ENCODE results near the gene DLG1. TPM values are rescaled to one million over a fixed set of nuclear protein-coding genes. Genes with fewer than 3 reads are reported as not detected.
A peak's percentile ranks its signal among the peaks of the same experiment; 100 is the strongest.

The DLG1 gene
- total RNA-seq, 2 donors from 2014 or later: 70.3 to 70.8 TPM

- Mint-ChIP-seq H3K4me1 (ENCODE audit: low read depth) (peaks cover 56% of the 10 kb centered on the region), H3K36me3 (ENCODE audit: insufficient read depth in 2 of 2) (peaks cover 14 to 36% of the 10 kb centered on the region in 2 donors), H3K27ac (peak overlapping the region; percentile 44), H3K27me3 (ENCODE audit: low read depth) (no peaks in the 10 kb centered on the region), H3K4me3 (peak overlapping the region; percentile 13 to 41), H3K9me3 (peaks cover 3 to 9% of the 10 kb centered on the region in 2 donors)
- no peak for DNase-seq
- peak; percentile 50 to 63 for ATAC-seq (replicated peaks in 1 of 2)
Measured at GRCh38 chr3:197253238-197253947, 45.0 kb downstream of the DLG1 start.

GRCh38 chr3:197249542-197249941 is 48.9 kb downstream of the DLG1 start:
- no peak overlapping the region for H3K4me3 Mint-ChIP-seq
- ATAC-seq (replicated peaks in 1 of 2): no peak
- H3K36me3 Mint-ChIP-seq (ENCODE audit: insufficient read depth in 2 of 2): peaks cover 28 to 59% of the 10 kb centered on the region in 2 donors
- peaks cover 13 to 16% of the 10 kb centered on the region in 2 donors for H3K9me3 Mint-ChIP-seq
- H3K27ac Mint-ChIP-seq: no peak overlapping the region
- peaks cover 33% of the 10 kb centered on the region for H3K4me1 Mint-ChIP-seq (ENCODE audit: low read depth)
- DNase-seq: no peak
- H3K27me3 Mint-ChIP-seq (ENCODE audit: low read depth): no peaks in the 10 kb centered on the region

GRCh38 chr3:197248341-197248740 is 50.1 kb downstream of the DLG1 start:
- H3K27ac Mint-ChIP-seq: no peak overlapping the region
- ATAC-seq (replicated peaks in 1 of 2) (no peak), DNase-seq (no peak)
- peaks cover 17 to 19% of the 10 kb centered on the region in 2 donors for H3K9me3 Mint-ChIP-seq
- H3K4me1 Mint-ChIP-seq (ENCODE audit: low read depth): peaks cover 21% of the 10 kb centered on the region
- peaks cover 37 to 71% of the 10 kb centered on the region in 2 donors for H3K36me3 Mint-ChIP-seq (ENCODE audit: insufficient read depth in 2 of 2)
- no peaks in the 10 kb centered on the region for H3K27me3 Mint-ChIP-seq (ENCODE audit: low read depth)
- no peak overlapping the region for H3K4me3 Mint-ChIP-seq

- Mint-ChIP-seq H3K4me3 (no peak overlapping the region), H3K36me3 (ENCODE audit: insufficient read depth in 2 of 2) (peaks cover 49 to 73% of the 10 kb centered on the region in 2 donors), H3K27ac (no peak overlapping the region), H3K4me1 (ENCODE audit: low read depth) (peaks cover 12% of the 10 kb centered on the region), H3K9me3 (peaks cover 24 to 32% of the 10 kb centered on the region in 2 donors), H3K27me3 (ENCODE audit: low read depth) (no peaks in the 10 kb centered on the region)
- DNase-seq: no peak
- no peak for ATAC-seq (replicated peaks in 1 of 2)
Measured at GRCh38 chr3:197244751-197245150, 53.7 kb downstream of the DLG1 start.

- Mint-ChIP-seq H3K27me3 (ENCODE audit: low read depth) (no peaks in the 10 kb centered on the region), H3K4me3 (no peak overlapping the region), H3K9me3 (peaks cover 11 to 32% of the 10 kb centered on the region in 2 donors), H3K27ac (no peak overlapping the region), H3K4me1 (ENCODE audit: low read depth) (peaks cover 31% of the 10 kb centered on the region), H3K36me3 (ENCODE audit: insufficient read depth in 2 of 2) (peaks cover 36 to 56% of the 10 kb centered on the region in 2 donors)
- ATAC-seq (replicated peaks in 1 of 2) (no peak), DNase-seq (no peak)
Measured at GRCh38 chr3:197242784-197243432, 55.5 kb downstream of the DLG1 start.

GRCh38 chr3:197241173-197241572 is 57.2 kb downstream of the DLG1 start:
- Mint-ChIP-seq H3K27ac (no peak overlapping the region), H3K27me3 (ENCODE audit: low read depth) (no peaks in the 10 kb centered on the region), H3K4me3 (no peak overlapping the region), H3K4me1 (ENCODE audit: low read depth) (peaks cover 32% of the 10 kb centered on the region), H3K9me3 (peaks cover 10 to 25% of the 10 kb centered on the region in 2 donors), H3K36me3 (ENCODE audit: insufficient read depth in 2 of 2) (peaks cover 31 to 59% of the 10 kb centered on the region in 2 donors)
- ATAC-seq (replicated peaks in 1 of 2) (no peak), DNase-seq (no peak)

GRCh38 chr3:197239857-197240256 is 58.6 kb downstream of the DLG1 start:
- peaks cover 12 to 26% of the 10 kb centered on the region in 2 donors for H3K9me3 Mint-ChIP-seq
- no peak overlapping the region for H3K4me3 Mint-ChIP-seq
- no peak for ATAC-seq (replicated peaks in 1 of 2)
- no peak for DNase-seq
- no peak overlapping the region for H3K27ac Mint-ChIP-seq
- peaks cover 38 to 63% of the 10 kb centered on the region in 2 donors for H3K36me3 Mint-ChIP-seq (ENCODE audit: insufficient read depth in 2 of 2)
- no peaks in the 10 kb centered on the region for H3K27me3 Mint-ChIP-seq (ENCODE audit: low read depth)
- peaks cover 37% of the 10 kb centered on the region for H3K4me1 Mint-ChIP-seq (ENCODE audit: low read depth)

GRCh38 chr3:197238842-197239241 is 59.6 kb downstream of the DLG1 start:
- Mint-ChIP-seq H3K4me1 (ENCODE audit: low read depth) (peaks cover 43% of the 10 kb centered on the region), H3K9me3 (peaks cover 11 to 18% of the 10 kb centered on the region in 2 donors), H3K27ac (peak overlapping the region; percentile 38), H3K36me3 (ENCODE audit: insufficient read depth in 2 of 2) (peaks cover 28 to 62% of the 10 kb centered on the region in 2 donors), H3K4me3 (peak overlapping the region in 1 of 2 donors; percentile 62), H3K27me3 (ENCODE audit: low read depth) (no peaks in the 10 kb centered on the region)
- no peak for DNase-seq
- no peak for ATAC-seq (replicated peaks in 1 of 2)

- Mint-ChIP-seq H3K9me3 (peaks cover 11 to 14% of the 10 kb centered on the region in 2 donors), H3K4me1 (ENCODE audit: low read depth) (peaks cover 43% of the 10 kb centered on the region), H3K36me3 (ENCODE audit: insufficient read depth in 2 of 2) (peaks cover 24 to 52% of the 10 kb centered on the region in 2 donors), H3K27ac (no peak overlapping the region), H3K27me3 (ENCODE audit: low read depth) (no peaks in the 10 kb centered on the region), H3K4me3 (no peak overlapping the region)
- DNase-seq (no peak), ATAC-seq (replicated peaks in 1 of 2) (no peak)
Measured at GRCh38 chr3:197237897-197238296, 60.5 kb downstream of the DLG1 start.

- Mint-ChIP-seq H3K27ac (no peak overlapping the region), H3K27me3 (ENCODE audit: low read depth) (no peaks in the 10 kb centered on the region), H3K36me3 (ENCODE audit: insufficient read depth in 2 of 2) (peaks cover 15 to 39% of the 10 kb centered on the region in 2 donors), H3K4me3 (no peak overlapping the region), H3K4me1 (ENCODE audit: low read depth) (peaks cover 43% of the 10 kb centered on the region), H3K9me3 (peaks cover 6% of the 10 kb centered on the region in 2 donors)
- no peak for DNase-seq
- no peak for ATAC-seq (replicated peaks in 1 of 2)
Measured at GRCh38 chr3:197236362-197236761, 62.0 kb downstream of the DLG1 start.

- no peak overlapping the region for H3K4me3 Mint-ChIP-seq
- peaks cover 10 to 35% of the 10 kb centered on the region in 2 donors for H3K36me3 Mint-ChIP-seq (ENCODE audit: insufficient read depth in 2 of 2)
- peaks cover 42% of the 10 kb centered on the region for H3K4me1 Mint-ChIP-seq (ENCODE audit: low read depth)
- DNase-seq: no peak
- ATAC-seq (replicated peaks in 1 of 2): no peak
- H3K27me3 Mint-ChIP-seq (ENCODE audit: low read depth): no peaks in the 10 kb centered on the region
- peak overlapping the region; percentile 31 for H3K27ac Mint-ChIP-seq
- H3K9me3 Mint-ChIP-seq: peaks cover 2 to 5% of the 10 kb centered on the region in 2 donors
Measured at GRCh38 chr3:197234947-197235914, 63.2 kb downstream of the DLG1 start.

GRCh38 chr3:197231321-197231720 is 67.1 kb downstream of the DLG1 start:
- ATAC-seq (replicated peaks in 1 of 2) (no peak), DNase-seq (no peak)
- Mint-ChIP-seq H3K4me3 (no peak overlapping the region), H3K9me3 (peaks cover 2% of the 10 kb centered on the region in 2 donors), H3K4me1 (ENCODE audit: low read depth) (peaks cover 36% of the 10 kb centered on the region), H3K27ac (no peak overlapping the region), H3K36me3 (ENCODE audit: insufficient read depth in 2 of 2) (peaks cover 7 to 22% of the 10 kb centered on the region in 2 donors), H3K27me3 (ENCODE audit: low read depth) (no peaks in the 10 kb centered on the region)

All from activated T-cell treated with anti-CD3 and anti-CD28 coated beads, Interleukin-2, amount 50 U/mL, for 72 hours (primary cell).